ENCODE data around the gene TRIM5.

DNA sequence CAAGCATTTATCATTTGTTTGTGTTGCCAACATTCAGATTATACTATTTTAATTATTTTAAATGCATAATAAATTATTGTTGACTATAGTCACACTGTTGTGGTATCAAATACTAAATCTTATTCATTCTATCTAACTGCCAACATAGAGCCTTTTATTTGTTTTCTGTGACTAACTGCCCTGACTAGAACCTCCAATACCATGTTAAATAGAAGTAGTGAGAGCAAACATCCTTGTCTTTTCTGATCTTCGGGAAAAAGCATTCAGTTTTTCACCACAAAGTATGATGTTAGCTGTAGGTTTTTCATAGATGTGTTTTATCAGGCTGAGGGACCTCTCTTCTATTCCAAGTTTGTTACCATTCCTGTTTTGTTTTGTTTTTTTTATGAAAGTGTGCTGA lies 44.9 kb downstream of the TRIM5 start:
- TF ChIP-seq CTCF (IDR thresholded peaks at IDR 0.05) (no peak), POLR2A (IDR thresholded peaks at IDR 0.05) (no peak), POLR2AphosphoS5 (IDR thresholded peaks at IDR 0.05) (no peak), EP300 (IDR thresholded peaks at IDR 0.05) (no peak)
